A204.1 (cell line): ENCODE measurements around the gene MACC1.
"Not testable (repeated sequence)": the region's sequence is repeated elsewhere in the genome, so short reads cannot be mapped to it uniquely, and the experiment has no call there.

Experiments used
- FAIRE-seq: peaks from 2 replicates; lab custom pipeline; 2012; peaks lifted over from hg19 to GRCh38; lab: Jason Lieb, UNC

The MACC1 gene

GRCh38 chr7:20229081-20229480 is 11.9 kb upstream of the MACC1 start:
- FAIRE-seq: no peak

- no peak for FAIRE-seq
Measured at GRCh38 chr7:20228654-20229053, 11.5 kb upstream of the MACC1 start.

- no peak for FAIRE-seq
Measured at GRCh38 chr7:20227291-20227795, 10.2 kb upstream of the MACC1 start.

- no peak for FAIRE-seq
Measured at GRCh38 chr7:20226860-20227259, 9.7 kb upstream of the MACC1 start.

GRCh38 chr7:20225384-20225783 is 8.2 kb upstream of the MACC1 start:
- no peak for FAIRE-seq

- no peak for FAIRE-seq
Measured at GRCh38 chr7:20224025-20224424, 6.8 kb upstream of the MACC1 start.

GRCh38 chr7:20223356-20223755 is 6.2 kb upstream of the MACC1 start:
- no peak for FAIRE-seq

- FAIRE-seq: no peak
Measured at GRCh38 chr7:20222219-20222828, 5.1 kb upstream of the MACC1 start.

GRCh38 chr7:20220921-20221547 is 3.9 kb upstream of the MACC1 start:
- FAIRE-seq: no peak

- no peak for FAIRE-seq
Measured at GRCh38 chr7:20220293-20220761, 3.1 kb upstream of the MACC1 start.

GRCh38 chr7:20219446-20220292 is 2.5 kb upstream of the MACC1 start:
- no peak for FAIRE-seq

GRCh38 chr7:20219062-20219445 is 1.9 kb upstream of the MACC1 start:
- FAIRE-seq: no peak

- no peak for FAIRE-seq
Measured at GRCh38 chr7:20218279-20218678, 1.1 kb upstream of the MACC1 start.

- FAIRE-seq: no peak
Measured at GRCh38 chr7:20216406-20217036, 663 bp downstream of the MACC1 start.

GRCh38 chr7:20214921-20215669 is 2.1 kb downstream of the MACC1 start:
- FAIRE-seq: no peak

GRCh38 chr7:20214132-20214531 is 3.1 kb downstream of the MACC1 start:
- no peak for FAIRE-seq

GRCh38 chr7:20213378-20213777 is 3.8 kb downstream of the MACC1 start:
- no peak for FAIRE-seq

GRCh38 chr7:20211376-20211775 is 5.8 kb downstream of the MACC1 start:
- FAIRE-seq: no peak

- no peak for FAIRE-seq
Measured at GRCh38 chr7:20208651-20209307, 8.4 kb downstream of the MACC1 start.

- not testable (repeated sequence) for FAIRE-seq
Measured at GRCh38 chr7:20207811-20208210, 9.4 kb downstream of the MACC1 start.
